Fibroblast of peridontal ligament (primary cell): ENCODE data around the gene TUBB6.

Experiments used
- DNase-seq: peaks from one replicate; pipeline ENCODE4 v3.0.0-alpha.2; 2010; ENCODE audit errors: extremely low read depth

TUBB6 gene

GRCh38 chr18:12314591-12315305 is 6.7 kb downstream of the TUBB6 start:
- DNase-seq, result no peak

DNA sequence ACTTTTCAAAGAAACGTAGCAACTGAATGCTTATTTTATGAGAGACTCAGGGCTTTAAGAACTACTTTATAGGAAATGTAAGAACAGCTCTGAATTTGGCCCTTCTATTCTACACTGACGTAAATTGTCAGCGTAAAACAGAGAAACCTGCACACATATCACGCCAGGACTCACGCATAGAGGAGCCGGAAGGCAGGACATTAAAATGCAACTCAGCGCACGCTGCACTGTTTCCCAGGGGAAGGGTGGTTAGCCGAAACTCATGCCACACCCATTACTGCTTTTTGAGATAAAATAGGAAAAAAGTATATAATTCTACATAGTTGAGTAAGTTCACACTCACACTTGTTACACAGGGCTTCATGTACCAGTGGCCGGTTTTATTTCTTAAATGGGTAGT is 7.4 kb downstream of the TUBB6 start:
- peak; percentile 46 for DNase-seq

GRCh38 chr18:12315911-12316310 is 7.9 kb downstream of the TUBB6 start:
- DNase-seq, result no peak

GRCh38 chr18:12317664-12318333 is 9.8 kb downstream of the TUBB6 start:
- peak; percentile 66 for DNase-seq

DNA sequence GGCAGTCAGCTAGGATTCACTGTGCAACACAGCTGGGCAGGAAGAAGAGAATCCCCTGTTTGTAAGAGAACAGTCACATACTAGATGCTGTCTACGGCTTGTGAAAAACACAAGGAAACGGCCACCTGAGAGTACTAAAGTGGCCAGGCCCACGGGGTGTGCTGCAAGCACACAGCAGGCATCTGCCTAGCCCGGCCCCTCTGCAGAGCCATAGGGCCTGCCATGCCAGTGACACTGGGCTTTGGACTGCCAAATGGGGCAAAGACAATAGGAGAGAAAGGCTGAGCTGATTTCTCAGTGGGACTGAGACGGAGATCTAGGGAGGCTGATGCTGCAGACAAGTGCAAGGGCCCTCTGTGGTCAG is 10.3 kb downstream of the TUBB6 start:
- DNase-seq, result no peak

DNA sequence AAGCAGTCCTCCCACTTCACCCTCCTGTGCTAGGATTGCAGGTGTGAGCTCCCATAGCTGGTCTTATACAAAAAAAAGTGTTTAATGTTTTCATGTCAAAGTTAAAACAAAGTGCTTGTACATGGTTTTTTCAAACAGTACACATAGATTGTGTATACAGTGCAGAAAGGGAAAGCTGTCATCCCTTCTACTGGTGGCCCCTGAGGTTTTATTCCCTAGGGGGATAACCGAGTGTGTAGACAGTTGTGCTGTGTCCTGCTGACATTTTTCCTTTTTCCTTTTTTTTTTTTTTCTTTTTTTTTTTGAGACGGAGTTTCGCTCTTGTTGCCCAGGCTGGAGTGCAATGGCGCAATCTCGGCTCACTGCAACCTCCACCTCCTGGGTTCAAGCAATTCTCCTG is 10.8 kb downstream of the TUBB6 start:
- no peak for DNase-seq

- no peak for DNase-seq
These were observed 13.3 kb downstream of the TUBB6 start for GRCh38 chr18:12321333-12321732.

DNA sequence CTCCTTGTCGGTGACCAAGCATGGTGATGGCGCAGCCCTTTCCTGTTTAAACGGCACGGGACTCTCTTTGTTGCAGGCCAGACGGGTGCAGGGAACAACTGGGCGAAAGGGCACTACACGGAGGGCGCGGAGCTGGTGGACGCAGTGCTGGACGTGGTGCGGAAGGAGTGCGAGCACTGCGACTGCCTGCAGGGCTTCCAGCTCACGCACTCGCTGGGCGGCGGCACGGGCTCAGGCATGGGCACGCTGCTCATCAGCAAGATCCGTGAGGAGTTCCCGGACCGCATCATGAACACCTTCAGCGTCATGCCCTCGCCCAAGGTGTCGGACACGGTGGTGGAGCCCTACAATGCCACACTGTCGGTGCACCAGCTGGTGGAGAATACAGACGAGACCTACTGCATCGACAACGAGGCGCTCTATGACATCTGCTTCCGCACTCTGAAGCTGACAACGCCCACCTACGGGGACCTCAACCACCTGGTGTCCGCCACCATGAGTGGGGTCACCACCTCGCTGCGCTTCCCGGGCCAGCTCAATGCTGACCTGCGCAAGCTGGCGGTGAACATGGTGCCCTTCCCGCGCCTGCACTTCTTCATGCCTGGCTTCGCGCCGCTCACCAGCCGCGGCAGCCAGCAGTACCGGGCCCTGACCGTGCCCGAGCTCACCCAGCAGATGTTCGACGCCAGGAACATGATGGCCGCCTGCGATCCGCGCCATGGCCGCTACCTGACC is 17.1 kb downstream of the TUBB6 start:
- no peak for DNase-seq

DNA sequence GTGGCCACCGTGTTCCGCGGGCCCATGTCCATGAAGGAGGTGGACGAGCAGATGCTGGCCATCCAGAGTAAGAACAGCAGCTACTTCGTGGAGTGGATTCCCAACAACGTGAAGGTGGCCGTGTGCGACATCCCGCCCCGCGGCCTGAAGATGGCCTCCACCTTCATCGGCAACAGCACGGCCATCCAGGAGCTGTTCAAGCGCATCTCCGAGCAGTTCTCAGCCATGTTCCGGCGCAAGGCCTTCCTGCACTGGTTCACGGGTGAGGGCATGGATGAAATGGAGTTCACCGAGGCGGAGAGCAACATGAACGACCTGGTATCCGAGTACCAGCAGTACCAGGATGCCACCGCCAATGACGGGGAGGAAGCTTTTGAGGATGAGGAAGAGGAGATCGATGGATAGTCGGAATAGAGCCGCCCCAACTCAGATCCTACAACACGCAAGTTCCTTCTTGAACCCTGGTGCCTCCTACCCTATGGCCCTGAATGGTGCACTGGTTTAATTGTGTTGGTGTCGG is 17.7 kb downstream of the TUBB6 start:
- no peak for DNase-seq

DNA sequence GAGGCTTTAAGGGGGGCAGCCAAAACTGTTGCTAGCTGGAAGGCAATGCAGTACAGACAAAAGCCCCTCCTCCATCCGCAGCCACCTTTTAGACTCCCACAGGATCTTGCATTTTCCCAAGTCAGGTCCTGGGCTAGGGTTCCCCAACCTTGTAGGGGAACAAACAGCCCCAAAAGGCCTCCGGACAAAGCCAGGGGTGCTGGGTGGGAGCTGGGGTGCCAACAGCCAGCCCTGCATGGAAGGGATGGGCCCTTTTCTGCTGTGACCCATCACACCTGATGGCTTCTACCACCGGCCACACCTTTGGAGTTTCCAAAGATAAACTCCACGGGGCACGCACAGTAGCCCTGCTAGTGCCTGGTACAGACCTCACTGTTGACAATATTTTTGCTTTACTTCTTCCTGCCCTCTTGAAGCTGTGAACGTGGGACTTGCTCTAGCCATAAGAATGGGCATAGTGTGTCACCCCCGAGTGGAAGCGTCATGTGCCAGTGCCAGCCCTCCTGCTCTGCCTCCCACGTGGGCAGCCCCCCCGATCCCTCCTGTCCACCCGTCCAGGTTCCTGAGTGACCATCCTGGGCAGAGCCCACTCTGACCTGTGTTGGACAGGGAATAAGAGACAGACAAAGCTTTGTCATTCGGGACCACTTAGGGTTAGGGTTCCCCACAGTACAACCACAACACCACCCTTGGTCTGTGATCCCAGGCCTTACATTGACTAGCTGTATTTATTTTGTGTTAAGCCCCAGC is 18.8 kb downstream of the TUBB6 start:
- DNase-seq, result no peak

DNA sequence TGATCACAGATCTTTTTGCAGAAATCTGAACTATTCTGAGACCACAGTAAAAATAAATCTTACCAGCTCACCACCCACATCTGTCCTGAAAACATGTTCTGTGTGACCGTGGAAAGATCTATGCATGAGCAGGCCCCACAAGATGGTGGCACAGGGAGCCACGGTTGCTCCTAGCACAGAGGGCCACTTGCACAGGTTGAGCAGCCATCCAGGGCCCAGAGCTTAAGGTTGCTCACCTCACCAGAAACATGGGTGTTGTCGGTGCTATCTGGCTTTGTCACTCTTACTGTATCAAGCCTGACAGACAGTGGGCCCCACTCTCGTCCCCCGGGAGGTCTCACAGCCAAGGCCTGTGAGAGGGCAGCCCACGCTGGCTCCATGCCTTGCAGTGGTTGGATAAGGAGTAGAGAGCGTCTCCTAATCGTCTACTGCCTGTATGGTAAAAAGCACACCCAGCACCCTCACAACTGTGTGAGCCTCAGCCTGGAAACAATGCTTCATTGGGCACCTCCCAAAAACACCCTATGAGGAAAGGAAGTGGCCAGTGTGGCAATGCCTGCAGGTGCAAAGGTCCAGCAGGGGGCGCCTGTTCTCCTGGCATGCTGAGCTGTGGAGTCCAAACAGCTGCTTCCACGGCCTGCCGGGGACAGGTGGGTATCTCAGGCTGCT is 19.6 kb downstream of the TUBB6 start:
- DNase-seq, result peak; percentile 56

GRCh38 chr18:12328179-12328823 is 20.3 kb downstream of the TUBB6 start:
- no peak for DNase-seq

GRCh38 chr18:12329125-12329698 is 21.2 kb downstream of the TUBB6 start:
- no peak for DNase-seq

- no peak for DNase-seq
These were observed 22.7 kb downstream of the TUBB6 start for GRCh38 chr18:12330766-12331165.

DNA sequence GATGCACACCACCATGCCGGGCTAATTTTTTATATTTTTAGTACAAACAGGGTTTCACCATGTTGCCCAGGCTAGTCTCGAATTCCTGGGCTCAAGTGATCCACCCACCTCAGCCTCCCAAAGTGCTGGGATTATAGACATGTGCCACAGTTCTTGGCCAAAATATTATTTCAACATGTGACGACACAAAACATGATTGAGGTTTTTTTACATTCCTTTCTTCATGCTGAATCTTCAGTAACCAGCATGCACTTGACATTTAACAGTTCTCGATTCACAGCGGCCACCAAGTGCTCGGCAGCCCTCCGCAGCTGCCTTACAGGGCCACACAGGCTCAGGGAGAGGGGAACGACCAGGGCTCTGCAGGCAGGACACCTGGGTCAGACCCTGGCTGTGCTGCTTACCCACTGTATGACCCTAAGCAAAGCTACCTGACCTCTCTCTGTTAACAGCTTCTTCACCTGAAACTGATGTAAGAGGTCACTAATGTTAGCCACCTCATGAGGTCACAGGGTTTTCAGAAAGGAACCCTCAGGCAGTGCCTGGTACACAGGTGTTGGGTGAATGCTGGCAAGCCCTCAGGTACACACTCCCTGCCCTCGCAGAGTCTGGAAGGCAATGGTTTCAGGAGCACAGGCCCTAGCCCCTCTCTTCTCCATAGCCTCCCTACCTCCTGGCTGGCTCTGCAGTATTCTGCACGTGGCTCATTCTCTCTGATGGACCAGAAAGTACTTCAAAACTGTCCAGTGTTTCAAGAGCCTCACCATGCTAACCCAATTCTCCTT is 25.7 kb downstream of the TUBB6 start:
- peak; percentile 32 for DNase-seq

DNA sequence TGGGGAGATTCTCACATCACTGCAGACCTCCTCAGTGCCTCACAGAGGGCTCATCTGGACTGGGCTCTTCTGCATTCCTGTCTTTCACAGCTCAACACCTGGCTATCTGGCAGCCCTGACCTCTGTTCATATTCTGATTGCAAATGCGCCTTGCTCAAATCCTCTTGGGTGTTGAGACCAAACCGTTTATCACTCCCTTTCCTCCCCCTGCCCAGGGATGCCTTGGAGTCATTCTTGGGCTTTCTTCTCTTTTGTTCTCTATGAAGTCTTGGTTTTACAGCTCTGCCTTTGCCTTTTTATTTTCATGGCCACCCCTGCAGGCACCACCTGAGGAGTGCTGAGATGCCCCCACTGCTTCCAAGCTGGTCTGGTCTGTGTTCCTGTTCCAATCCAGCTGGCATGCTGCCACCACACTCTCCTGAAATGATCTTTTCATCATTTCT is 26.3 kb downstream of the TUBB6 start:
- DNase-seq, result no peak

DNA sequence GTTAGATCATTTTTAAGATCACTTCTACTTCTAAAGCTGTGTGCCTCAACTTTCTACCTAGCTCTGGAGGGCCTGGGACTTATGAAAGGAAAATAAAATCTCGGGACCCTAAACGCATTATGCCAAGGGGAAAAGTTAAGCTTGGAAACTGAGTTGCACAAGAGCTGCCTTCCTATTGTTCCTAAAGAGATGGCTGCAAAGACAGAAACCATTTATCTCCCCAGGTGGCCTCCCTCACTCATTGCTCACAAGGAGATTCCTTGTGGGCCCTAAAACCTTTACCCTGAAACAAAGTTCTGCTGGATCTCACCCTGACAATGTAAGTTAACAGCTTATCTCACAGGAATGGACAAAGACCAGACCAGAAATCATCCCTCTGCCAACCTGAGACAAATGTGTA is 26.8 kb downstream of the TUBB6 start:
- no peak for DNase-seq

DNA sequence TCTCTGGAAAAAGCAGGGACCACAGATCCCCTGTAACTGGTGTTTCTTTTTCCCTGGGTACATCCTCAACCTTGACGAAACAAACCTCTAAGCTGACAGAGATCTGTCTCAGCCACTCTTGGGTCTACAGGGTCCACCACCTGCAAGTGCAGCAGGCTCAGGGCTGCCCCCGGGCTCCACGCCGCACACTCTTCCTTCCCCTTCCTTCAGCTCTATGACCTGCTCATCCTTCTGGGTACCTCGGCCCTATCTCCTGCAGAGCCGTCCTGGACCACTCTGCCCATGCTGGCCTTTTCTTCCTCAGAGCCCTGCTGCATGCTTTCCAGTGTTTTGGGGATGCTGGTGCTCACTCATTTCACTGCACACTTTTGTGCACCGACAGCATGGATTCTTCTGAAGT is 27.5 kb downstream of the TUBB6 start:
- DNase-seq, result no peak

DNA sequence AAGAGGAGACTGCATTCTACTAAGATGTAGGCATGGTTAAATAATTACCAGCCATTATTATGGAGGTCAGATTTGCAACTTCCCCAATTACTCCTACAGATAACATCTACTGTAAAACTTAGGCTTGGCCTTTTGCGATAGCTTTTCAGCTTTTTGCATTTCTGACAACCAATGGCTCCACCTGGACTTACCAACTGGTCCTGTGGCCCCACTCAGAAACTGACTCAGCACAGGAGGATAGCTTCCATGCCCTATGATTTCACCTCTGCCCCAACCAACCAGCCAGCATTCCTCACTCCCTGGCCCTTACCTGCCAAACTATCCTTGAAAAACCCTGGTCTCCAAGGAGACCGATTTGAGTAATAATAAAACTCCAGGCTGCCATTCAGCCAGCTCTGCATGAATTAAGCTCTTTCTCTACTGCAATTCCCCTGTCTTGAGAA is 28.2 kb downstream of the TUBB6 start:
- no peak for DNase-seq

DNA sequence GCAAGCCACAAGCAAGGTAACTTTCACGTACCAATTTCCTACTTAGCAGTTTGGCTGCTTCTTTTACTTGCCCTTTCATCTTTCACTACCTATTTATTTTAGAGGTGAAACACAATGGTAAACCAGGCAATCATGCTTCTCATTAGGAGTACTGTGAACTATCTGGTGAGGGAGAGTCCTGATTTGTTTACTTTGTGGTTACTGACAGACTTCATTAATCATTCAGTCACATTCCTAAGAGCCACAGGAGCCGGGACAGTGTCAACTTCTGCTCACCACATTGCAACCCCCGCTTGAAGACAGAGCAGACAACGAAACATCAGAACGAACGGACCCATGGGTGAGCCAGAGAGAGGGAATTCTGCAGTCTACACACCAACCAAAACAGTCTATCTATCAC is 28.8 kb downstream of the TUBB6 start:
- peak; percentile 59 for DNase-seq
